HTERT RPE-1 (cell line): ENCODE measurements around the gene SOS1.

ENCODE experiments used
- in situ Hi-C: fragments of 300-500 bp; cut with MboI; formaldehyde crosslinking; loops from 4 replicates; pipeline ENCODE4 v1.14.3; 2020; ENCODE audit warnings: low sequenced_read_pairs

SOS1 gene

GRCh38 chr2:39107724-39108273, 13.1 kb downstream of the SOS1 start:
- in situ Hi-C loops: no loop called here

GRCh38 chr2:39107156-39107555, 13.7 kb downstream of the SOS1 start:
- in situ Hi-C loops: no loop called here

- in situ Hi-C loops: no loop called here
These were observed 20.8 kb downstream of the SOS1 start for GRCh38 chr2:39099870-39100728.

DNA sequence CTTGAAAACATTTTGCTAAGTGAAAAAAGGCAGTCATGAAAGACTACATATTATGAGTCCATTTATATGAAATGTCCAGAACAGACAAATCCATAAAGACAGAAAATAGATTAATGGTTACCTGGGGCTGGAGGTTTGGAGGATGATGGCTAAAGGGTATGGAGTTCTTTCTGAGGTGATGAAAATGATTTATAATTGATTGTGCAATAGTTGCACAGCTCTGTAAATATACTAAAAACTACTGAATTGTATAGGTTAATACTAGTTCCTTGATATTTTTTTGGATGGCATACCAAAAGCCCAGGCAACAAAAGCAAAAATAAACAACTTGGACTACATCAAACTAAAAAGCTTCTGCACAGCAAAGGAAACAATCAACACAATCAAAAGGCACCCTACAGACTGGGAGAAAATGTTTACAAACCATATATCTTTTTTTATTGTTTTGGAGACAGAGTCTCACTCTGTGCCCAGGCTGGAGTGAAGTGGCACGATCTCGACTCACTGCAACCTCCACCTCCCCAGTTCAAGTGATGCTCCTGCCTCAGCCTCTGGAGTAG, 21.5 kb downstream of the SOS1 start:
- in situ Hi-C loops: no loop called here

DNA sequence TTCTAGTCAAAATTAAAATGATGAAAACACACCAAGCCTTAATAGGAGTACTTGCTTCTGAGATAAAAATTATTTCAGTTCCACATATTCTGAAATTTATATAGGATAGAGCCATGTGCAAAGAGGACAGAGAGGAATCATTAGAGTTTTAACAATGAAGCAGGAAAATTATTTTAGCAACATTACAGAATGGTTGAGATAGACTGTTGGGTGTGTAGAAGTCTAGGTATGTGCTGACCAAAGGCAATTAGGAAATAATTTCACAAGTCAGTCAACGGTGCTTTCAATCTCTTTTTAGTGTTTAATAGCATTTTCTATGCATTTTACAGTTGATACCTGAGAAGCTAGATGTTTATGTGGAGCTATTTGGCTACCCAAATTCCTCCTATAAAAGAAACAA, 25.2 kb downstream of the SOS1 start:
- in situ Hi-C loops: no loop called here

GRCh38 chr2:39094717-39095363, 26.0 kb downstream of the SOS1 start:
- in situ Hi-C loops: no loop called here

DNA sequence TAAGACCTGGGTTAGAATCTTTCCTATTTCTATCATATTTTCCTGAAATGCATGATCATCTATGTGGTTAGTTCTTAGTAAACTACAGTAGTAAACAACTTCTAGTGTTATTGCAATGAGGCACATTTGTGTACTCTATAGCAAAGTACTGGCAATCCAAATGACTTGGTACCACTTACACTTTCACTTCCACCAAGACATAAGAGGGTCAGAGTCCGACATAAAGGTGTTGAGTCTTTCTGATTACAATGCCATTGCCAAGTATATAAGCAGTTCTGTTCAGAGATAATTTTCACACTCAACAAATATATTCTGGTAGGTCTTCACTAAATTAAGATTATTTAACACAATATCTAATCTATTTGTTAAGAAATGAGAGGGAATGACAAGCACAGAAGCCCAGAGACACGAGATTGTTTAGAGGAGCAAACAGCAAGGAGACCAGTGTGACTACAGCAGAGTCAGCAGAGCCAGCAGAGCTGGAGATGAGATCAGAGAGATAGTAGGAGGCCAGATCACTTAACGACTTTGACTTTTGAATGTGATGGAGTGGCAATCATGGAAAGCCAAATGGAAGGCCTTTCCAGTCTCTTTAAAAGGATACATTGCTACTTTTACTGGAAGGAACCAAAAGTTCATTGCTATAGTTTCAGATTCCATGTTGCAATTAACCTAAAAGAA, 27.5 kb downstream of the SOS1 start:
- in situ Hi-C loops: no loop called here

GRCh38 chr2:39091543-39091942, 29.3 kb downstream of the SOS1 start:
- in situ Hi-C loops: no loop called here

GRCh38 chr2:39091063-39091462, 29.8 kb downstream of the SOS1 start:
- in situ Hi-C loops: no loop called here

DNA sequence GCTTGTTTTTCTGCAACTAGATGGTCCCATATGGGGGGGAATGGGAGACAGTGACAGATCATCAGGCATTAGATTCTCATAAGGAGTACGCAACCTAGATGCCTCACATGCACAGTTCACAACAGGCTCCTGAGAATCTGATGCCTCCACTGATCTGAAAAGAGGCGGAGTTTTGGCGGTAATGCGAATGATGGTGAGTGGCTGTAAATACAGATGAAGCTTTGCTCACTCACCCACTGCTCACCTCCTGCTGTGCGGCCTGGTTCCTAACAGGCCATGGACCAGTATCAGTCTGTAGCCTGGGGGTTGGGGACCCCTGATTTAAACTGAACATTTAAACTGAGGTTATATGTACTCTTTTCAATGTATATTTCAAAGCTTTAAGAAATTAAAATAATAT, 40.7 kb downstream of the SOS1 start:
- in situ Hi-C loops: no loop called here

DNA sequence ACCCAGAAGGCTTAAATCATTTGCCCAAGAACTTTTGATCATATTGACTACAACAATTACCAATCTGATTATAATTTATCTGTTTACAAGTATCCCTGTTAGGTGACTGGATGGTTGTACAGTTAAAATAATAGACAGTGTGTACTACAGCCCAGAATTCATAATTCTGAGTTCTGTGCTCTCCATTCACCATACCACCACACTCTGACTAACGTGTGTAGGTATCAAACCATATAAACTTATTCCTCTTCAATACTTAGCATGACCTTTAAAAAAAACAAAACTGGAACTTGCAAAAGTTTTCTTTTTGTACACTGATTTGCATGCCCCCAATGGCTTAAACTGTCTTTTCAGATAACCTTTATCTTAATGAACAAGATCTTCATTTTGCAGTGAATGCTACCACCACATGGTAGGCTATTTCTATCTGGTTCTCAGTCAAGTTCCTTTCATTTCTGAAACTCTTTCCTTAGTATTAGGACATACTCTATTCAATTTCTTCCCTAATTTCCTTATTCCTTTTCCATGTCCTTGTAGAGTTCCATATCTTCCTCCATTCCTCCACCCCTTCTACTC, 50.9 kb downstream of the SOS1 start:
- in situ Hi-C loops: loop anchor here (25.0 kb wide), 1 partner anchor 167 kb away; the partner anchor contains the start of gene CDKL4

GRCh38 chr2:39069136-39069515, 51.7 kb downstream of the SOS1 start:
- in situ Hi-C loops: loop anchor here (25.0 kb wide), 1 partner anchor 168 kb away; the partner anchor contains the start of gene CDKL4

GRCh38 chr2:39068299-39069135, 52.3 kb downstream of the SOS1 start:
- in situ Hi-C loops: loop anchor here (25.0 kb wide), 1 partner anchor 169 kb away; the partner anchor contains the start of gene CDKL4

DNA sequence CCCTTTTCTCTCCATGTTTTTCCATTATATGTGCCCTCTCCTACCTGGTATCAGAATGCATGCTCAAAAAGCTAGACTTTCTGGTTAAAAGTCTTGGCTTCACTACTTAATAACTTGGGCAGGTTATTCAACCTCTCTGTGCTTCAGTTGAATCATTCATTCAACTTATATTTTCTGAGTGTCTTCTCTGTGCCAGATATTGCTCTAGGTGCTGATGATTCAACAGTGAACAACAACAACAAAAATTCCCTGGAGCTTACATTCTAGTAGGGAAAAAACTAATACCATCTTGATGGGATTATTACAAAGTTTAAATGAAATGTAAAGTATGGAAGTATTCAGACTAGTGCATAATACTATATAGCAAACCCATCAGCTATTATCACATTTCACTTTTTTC, 55.2 kb downstream of the SOS1 start:
- in situ Hi-C loops: loop anchor here (25.0 kb wide), 1 partner anchor 172 kb away; the partner anchor contains the start of gene CDKL4

DNA sequence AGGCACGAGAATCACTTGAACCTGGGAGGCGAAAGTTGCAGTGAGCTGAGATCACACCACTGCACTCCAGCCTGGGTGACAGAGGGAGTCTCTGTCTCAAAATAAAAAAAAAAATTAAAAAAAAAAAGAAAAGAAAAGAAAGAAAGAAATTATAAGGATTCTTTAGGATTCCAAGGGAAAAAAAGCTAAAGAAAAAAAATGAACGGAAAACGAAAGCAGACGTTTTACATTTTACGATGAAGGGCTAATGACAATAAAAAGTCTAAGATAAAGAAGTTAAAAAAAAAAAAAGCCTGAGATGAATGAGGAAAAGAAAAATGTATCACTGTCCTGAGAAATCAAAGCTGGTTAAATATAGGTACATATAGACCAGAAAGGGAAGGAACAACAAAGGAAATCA, 58.5 kb downstream of the SOS1 start:
- in situ Hi-C loops: loop anchor here (25.0 kb wide), 1 partner anchor 175 kb away; the partner anchor contains the start of gene CDKL4

DNA sequence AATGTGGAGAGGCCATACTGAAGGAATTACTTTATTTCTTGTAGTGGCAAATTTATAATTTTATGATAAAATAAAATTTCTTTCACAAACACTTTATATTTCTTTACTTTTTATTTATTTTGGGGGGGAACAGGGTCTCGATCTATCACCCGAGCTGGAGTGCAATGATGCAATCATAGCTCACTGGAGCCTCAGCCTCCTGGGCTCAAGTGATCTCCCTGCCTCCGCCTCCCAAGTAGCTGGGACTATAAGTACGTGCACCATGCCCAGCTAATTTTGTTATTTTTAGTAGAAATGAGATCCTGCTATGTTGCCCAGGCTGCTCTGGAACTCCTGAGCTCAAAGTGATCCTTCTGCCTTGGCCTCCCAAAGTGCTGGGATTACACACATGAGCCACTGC, 59.6 kb downstream of the SOS1 start:
- in situ Hi-C loops: loop anchor here (25.0 kb wide), 1 partner anchor 176 kb away; the partner anchor contains the start of gene CDKL4

DNA sequence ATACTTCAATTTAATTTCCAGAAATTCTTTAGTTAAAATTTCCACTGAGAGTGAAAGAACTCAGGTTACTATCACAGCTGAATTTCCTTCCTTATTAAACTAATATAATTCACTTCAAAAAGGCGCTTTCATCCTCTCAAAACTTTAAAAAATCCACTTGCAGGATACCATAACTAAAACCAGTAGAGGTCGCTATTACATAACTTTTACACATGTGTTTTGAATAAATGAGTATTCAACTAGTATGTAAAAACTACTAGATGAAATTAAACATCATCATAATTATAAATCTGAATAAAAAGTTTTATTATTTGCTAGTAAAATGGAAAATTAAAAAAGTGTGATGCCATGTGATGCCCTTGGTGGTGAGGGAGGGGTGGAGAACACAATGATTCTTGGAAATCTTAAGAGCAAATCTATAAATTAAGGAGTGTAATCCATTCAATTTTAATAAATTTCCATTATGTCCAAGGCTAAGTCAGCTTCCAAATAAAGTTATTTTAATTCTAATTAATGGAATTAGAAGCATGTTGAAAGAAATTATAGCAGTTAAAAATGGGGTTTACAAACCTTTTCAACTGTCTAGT, 61.4 kb downstream of the SOS1 start:
- in situ Hi-C loops: loop anchor here (25.0 kb wide), 1 partner anchor 178 kb away; the partner anchor contains the start of gene CDKL4

- in situ Hi-C loops: loop anchor here (25.0 kb wide), 1 partner anchor 179 kb away; the partner anchor contains the start of gene CDKL4
These were observed 62.8 kb downstream of the SOS1 start for GRCh38 chr2:39058101-39058500.

DNA sequence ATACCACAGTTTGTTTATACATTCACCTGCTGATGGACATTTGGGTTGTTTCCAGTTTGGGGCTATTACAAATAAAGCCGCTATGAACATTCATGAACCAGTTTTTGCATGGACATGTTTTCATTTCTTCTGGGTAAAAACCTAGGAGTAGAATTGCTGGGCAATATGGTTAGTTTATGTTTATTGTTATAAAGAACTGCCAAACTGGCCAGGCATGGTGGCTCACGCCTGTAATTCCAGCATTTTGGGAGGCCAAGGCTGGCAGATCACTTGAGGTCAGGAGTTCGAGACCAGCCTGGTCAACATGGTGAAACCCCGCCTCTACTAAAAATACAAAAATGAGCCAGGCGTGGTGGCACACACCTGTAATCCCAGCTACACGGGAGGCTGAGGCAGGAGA, 68.2 kb downstream of the SOS1 start:
- in situ Hi-C loops: loop anchor here (25.0 kb wide), 1 partner anchor 185 kb away; the partner anchor contains the start of gene CDKL4
